ENCODE results near the gene SPDYE4.

- no peak for TF ChIP-seq CTCF (IDR thresholded peaks at IDR 0.05)
- no peak for TF ChIP-seq POLR2A (IDR thresholded peaks at IDR 0.05)
Measured at GRCh38 chr17:8739097-8739496, 19.2 kb downstream of the SPDYE4 start.
